ENCODE measurements around the gene PTPRM. TPM values are rescaled to one million over a fixed set of nuclear protein-coding genes. Genes with fewer than 3 reads are reported as not detected.

Gene PTPRM
- total RNA-seq, 4 donors from 2014 or later, result 206 to 337 (median 255) TPM

DNA sequence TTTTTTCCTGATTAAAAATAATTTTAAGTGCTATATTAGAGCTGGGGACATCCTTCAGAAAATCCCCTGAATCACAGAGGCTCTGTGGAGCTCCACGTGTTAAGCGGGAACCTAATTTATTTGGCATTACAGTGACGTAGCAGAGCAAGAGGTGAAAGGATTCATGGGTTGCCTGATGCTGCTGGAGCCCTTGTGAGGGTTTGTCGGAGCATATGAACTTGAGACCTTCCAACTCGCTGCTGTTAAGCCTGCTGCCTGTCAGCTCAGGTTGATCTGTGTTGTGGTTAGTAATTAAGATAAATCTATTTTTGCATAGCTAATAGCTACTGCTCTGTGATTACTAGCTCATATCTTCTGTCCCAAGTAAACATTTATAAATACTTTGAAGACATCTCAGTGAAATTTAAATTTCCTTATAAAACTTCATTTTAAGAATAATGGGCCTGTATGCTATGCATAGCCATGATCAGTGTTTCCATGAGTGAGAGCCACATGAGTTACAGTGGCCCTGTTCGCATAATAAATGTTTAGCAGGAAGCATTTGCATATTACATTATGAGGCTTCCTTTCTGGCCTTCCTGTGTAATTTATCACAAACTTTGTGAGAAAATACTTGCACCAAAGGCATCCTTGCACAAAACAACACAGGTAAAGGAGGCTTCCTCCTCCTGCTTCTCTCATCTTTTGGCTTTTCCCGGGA lies 438.9 kb downstream of the PTPRM start:
- TF ChIP-seq, protein P1, sequence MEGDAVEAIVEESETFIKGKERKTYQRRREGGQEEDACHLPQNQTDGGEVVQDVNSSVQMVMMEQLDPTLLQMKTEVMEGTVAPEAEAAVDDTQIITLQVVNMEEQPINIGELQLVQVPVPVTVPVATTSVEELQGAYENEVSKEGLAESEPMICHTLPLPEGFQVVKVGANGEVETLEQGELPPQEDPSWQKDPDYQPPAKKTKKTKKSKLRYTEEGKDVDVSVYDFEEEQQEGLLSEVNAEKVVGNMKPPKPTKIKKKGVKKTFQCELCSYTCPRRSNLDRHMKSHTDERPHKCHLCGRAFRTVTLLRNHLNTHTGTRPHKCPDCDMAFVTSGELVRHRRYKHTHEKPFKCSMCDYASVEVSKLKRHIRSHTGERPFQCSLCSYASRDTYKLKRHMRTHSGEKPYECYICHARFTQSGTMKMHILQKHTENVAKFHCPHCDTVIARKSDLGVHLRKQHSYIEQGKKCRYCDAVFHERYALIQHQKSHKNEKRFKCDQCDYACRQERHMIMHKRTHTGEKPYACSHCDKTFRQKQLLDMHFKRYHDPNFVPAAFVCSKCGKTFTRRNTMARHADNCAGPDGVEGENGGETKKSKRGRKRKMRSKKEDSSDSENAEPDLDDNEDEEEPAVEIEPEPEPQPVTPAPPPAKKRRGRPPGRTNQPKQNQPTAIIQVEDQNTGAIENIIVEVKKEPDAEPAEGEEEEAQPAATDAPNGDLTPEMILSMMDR (IDR thresholded peaks at IDR 0.05; ENCODE audit: low read depth), result no peak

- TF ChIP-seq, protein P1 (IDR thresholded peaks at IDR 0.05; ENCODE audit: low read depth), result no peak
Measured at GRCh38 chr18:8006979-8007378, 439.9 kb downstream of the PTPRM start.

DNA sequence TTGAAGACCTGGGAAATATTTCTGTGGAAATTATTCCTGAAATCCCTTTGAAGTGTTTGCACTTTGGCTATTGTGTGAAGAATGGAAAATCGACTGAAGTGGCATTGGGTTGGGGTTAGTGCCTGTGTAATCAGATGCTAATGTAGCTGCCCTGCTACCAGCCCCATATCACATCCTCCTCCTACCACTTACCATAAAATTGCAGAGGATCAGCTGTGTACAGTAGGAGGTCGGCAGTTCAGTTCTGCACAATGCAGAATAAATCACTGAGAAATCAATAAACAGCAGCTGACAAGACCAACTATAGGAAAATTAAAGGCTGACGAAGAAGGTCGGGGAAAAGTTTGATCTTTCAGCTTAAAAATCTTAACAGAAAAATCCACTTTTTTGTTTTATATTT lies 440.9 kb downstream of the PTPRM start:
- TF ChIP-seq, protein P1 (IDR thresholded peaks at IDR 0.05; ENCODE audit: low read depth), result no peak

DNA sequence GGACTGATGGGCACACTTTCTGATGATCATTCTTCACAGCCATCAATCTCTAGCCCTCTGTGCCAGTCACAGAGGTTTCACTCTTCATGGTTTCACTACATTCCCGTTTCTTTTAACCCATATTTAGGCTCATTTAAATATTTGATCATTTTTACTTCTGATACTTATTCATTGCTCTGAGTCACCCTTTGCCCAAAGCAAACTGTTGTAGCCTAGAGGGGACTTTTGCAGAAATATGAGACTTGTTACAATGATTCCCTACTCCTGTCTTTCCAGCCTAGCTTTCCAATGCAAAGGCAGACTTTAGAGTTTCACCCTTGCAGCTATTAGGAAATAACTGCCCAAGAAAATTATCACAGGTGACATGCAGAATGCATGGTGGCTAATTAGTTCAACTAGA lies 444.2 kb downstream of the PTPRM start:
- TF ChIP-seq, protein P1 (IDR thresholded peaks at IDR 0.05; ENCODE audit: low read depth), result no peak

DNA sequence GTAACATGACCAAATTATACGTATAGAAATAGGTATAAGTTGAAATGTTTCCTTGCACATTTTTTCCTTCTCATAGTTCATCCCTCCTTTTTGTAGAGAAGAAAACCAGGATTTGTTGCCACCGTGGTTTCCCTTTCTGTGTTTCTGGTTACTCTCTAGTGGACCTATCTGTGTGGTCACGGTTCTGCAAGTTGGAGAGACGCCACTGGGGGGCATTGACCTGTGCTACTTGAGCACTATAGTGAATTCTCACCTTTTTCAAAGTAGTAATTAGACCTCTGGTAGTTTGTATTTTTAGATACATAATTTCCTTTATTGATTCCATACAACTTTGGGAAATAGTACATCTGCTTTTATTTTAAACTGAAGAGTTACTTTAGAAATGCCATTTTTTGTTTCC lies 444.8 kb downstream of the PTPRM start:
- TF ChIP-seq, protein P1 (IDR thresholded peaks at IDR 0.05; ENCODE audit: low read depth), result no peak

DNA sequence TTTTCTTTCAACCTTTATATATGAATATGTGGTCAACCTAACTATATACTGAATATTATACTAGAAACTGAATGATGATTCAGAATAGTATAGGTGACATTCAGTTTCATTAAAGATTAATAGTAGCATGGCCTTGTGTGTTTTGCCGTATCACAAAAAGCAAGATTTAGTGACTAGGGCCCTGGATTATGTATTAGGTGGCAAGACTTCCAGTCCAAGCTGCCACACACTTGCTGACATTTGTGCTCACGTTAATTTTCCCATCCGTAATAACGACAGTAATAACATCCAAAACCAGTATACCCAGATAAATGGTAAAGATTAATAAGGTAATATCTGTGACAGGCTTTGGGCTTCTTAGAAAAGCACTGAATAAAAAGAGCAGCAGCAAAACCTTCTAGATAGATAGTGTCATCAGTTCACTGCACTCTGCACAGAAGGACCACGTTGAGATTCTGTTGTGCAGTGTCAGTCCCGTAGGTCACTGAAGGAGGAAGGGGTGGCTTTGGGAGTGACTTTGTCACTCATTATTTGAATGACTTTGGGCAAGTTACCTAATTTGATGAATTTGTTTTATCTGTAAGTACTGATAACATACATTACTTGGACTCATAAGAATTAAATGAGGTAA lies 451.7 kb downstream of the PTPRM start:
- TF ChIP-seq, protein P1 (IDR thresholded peaks at IDR 0.05; ENCODE audit: low read depth), result no peak

DNA sequence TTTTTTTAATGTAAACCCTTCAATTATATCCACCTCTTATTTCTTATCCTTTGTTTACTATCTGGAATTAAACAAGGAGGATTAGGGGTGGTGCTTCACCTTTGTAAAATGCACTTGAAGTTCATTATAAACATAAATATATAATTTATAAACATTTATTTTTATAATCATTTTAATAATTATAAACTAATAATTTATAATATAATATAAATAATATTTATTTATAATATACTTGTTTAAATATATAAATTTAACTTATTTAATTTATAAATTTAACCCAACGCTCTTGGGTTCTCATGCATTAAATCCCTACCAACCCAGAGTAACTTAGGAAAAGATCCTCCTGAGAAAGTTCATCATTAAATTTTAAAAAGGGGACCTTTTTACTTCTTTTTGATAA lies 452.5 kb downstream of the PTPRM start:
- TF ChIP-seq, protein P1 (IDR thresholded peaks at IDR 0.05; ENCODE audit: low read depth), result no peak

Measured in subcutaneous adipose tissue (tissue), 4 donors.